Measurements from ENCODE around the gene FNDC3B.

Gene FNDC3B

DNA sequence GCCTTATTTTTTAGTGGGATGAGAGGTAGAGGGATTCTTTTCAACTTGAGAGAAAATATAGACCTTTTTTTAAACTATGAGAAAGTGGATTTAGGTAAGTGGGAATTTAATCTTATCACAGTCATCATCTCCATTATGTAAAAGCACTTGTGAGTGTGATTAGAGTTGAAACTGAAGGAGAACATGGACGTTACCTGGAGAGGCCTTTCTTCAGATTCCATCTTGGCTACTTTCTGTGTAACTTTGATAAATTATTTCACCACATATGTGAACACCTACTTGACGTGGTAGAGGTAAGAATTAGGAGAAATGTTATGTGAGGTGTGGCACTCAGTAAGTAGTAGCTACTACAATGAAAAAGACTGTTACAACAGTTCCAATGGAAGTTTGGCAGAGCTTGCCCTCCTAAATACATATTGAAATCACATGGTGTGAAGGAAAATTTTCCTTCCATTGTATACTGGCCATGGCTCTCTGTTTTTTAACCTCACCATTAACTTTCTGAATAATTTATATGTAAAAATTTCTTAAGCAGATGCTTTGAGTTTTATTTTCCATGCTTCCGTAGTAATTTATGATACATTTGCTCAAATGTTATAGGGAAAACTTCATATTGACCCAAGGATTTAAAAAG lies 193.3 kb downstream of the FNDC3B start:
- TF ChIP-seq FOXP2 (optimal IDR thresholded peaks at IDR 0.05; ENCODE audit: borderline replicate concordance, extremely low read depth, extremely low read length, insufficient read depth) (no peak), SIN3A (IDR thresholded peaks at IDR 0.05; ENCODE audit: borderline replicate concordance, insufficient read depth, low read length) (no peak), REST (IDR thresholded peaks at IDR 0.05; ENCODE audit: insufficient read depth in 1 of 2, low read depth in 2 of 2, low read length in 2 of 2) (no peak), POLR2AphosphoS5 (IDR thresholded peaks at IDR 0.05; ENCODE audit: low read depth, low read length) (no peak), TAF1 (IDR thresholded peaks at IDR 0.05; ENCODE audit: borderline replicate concordance, insufficient read depth, low read length) (no peak)

DNA sequence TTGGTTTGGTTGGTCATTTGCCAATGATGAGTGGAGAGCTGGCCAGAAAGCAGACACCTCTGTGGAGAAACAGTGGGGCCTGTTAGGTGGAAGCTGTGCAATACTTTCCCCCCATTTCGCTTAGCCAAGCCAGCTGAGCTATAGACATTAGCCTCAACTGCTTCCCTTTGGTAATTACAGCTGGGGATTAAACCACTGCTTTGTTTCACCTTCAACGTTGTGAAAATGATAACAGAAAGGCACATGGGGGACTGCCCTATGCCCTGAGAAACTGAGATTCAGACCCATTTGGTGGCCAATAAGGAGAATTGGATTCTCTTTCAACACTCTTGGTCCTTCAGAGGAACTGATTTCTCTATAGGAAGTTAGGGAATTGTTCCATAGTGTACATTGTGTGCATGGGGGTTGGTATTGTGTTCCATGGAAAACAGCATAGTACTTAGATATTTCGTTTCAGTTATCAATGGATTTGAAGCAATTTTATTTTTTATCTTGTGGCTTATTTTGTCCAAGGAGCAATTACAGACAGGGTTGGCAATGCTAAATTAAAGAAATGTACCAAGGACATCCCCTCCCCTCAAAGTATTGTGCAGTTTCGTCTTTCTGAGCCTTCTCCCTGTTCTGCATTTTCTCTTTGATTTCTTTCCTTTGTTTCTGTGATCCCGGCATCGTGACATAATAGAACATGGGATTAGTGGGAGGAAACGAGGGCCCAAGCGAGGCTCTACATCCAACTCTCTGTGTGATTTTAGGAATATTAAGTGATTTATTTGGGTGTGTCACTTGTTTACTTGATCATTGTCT lies 194.3 kb downstream of the FNDC3B start:
- no peak for TF ChIP-seq SIN3A (IDR thresholded peaks at IDR 0.05; ENCODE audit: borderline replicate concordance, insufficient read depth, low read length)
- no peak for TF ChIP-seq POLR2AphosphoS5 (IDR thresholded peaks at IDR 0.05; ENCODE audit: low read depth, low read length)
- no peak for TF ChIP-seq REST (IDR thresholded peaks at IDR 0.05; ENCODE audit: insufficient read depth in 1 of 2, low read depth in 2 of 2, low read length in 2 of 2)
- no peak for TF ChIP-seq FOXP2 (optimal IDR thresholded peaks at IDR 0.05; ENCODE audit: borderline replicate concordance, extremely low read depth, extremely low read length, insufficient read depth)
- TF ChIP-seq TAF1 (IDR thresholded peaks at IDR 0.05; ENCODE audit: borderline replicate concordance, insufficient read depth, low read length) = no peak

DNA sequence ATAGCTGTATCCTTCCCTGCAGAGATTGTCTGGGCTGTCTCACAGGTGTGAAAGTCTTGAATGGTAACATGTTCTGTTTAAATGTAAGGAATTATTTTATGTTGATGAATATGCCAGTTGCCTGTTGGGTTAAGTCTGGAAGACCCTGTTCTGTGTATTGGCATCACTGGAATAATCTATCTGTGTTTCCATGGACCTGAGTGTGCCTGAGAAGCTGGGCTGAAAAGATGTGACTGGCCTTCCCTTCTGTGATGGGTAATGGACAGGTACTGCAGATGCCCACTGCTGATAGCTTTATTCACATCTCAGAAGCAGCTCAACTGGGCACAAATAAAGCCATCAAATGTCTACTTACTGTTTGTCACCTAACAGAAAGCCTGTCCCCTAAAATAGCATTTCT lies 196.3 kb downstream of the FNDC3B start:
- no peak for TF ChIP-seq SIN3A (IDR thresholded peaks at IDR 0.05; ENCODE audit: borderline replicate concordance, insufficient read depth, low read length)

- TF ChIP-seq SIN3A (IDR thresholded peaks at IDR 0.05; ENCODE audit: borderline replicate concordance, insufficient read depth, low read length) (no peak), REST (IDR thresholded peaks at IDR 0.05; ENCODE audit: insufficient read depth in 1 of 2, low read depth in 2 of 2, low read length in 2 of 2) (no peak), FOXP2 (optimal IDR thresholded peaks at IDR 0.05; ENCODE audit: borderline replicate concordance, extremely low read depth, extremely low read length, insufficient read depth) (no peak), TAF1 (IDR thresholded peaks at IDR 0.05; ENCODE audit: borderline replicate concordance, insufficient read depth, low read length) (no peak), POLR2AphosphoS5 (IDR thresholded peaks at IDR 0.05; ENCODE audit: low read depth, low read length) (no peak)
Observed at GRCh38 chr3:172236771-172237742, 197.7 kb downstream of the FNDC3B start.

- TF ChIP-seq SIN3A (IDR thresholded peaks at IDR 0.05; ENCODE audit: borderline replicate concordance, insufficient read depth, low read length) (no peak), POLR2AphosphoS5 (IDR thresholded peaks at IDR 0.05; ENCODE audit: low read depth, low read length) (no peak), TAF1 (IDR thresholded peaks at IDR 0.05; ENCODE audit: borderline replicate concordance, insufficient read depth, low read length) (no peak), REST (IDR thresholded peaks at IDR 0.05; ENCODE audit: insufficient read depth in 1 of 2, low read depth in 2 of 2, low read length in 2 of 2) (no peak), FOXP2 (optimal IDR thresholded peaks at IDR 0.05; ENCODE audit: borderline replicate concordance, extremely low read depth, extremely low read length, insufficient read depth) (no peak)
Observed at GRCh38 chr3:172238188-172238587, 198.8 kb downstream of the FNDC3B start.

All from PFSK-1 (cell line).